ENCODE measurements around the gene COL4A2.
"Not testable (repeated sequence)": the region's sequence is repeated elsewhere in the genome, so short reads cannot be mapped to it uniquely, and the experiment has no call there.

Gene COL4A2

GRCh38 chr13:110438776-110439175 lies 131.7 kb downstream of the COL4A2 start:
- no peak for DNase-seq (ENCODE audit: low spot score)

DNA sequence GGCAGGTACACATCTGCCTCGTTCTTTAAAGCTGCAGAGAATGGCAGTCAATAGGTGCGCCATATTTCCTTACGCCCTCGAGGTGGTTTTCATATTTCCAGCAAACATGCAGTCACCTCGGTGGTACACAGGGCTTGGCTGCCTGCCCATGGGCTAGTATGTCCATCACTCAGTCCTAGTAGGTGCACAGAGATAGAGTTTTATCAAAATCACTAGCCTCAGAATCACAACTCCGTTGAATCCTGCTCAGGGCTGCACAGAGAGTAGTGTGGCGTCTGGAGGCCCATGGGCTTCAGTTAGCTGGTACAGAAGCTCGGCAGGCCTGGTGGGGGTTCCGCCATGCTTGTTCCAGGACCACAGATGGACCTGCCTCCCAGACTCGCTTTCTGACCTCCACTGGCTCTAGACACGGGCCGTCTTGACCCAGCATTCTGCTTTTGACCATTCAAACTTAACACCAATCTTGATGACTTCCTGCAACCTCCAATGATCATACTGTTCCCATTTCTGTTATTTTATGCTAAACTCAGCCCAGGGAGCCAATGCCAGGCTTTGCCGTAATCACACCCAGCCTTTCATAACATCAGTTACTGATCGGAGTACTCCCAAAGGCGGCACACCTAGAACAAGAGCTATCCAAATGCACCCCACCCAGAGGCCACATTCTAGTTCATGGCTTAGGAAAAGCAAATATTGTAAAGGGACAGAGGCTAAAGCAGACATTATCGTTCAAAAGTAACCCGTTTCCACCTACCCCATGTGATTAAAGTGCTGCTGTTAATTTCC lies 134.1 kb downstream of the COL4A2 start:
- DNase-seq (ENCODE audit: low spot score): no peak

GRCh38 chr13:110442930-110443621 lies 136.0 kb downstream of the COL4A2 start:
- no peak for DNase-seq (ENCODE audit: low spot score)

DNA sequence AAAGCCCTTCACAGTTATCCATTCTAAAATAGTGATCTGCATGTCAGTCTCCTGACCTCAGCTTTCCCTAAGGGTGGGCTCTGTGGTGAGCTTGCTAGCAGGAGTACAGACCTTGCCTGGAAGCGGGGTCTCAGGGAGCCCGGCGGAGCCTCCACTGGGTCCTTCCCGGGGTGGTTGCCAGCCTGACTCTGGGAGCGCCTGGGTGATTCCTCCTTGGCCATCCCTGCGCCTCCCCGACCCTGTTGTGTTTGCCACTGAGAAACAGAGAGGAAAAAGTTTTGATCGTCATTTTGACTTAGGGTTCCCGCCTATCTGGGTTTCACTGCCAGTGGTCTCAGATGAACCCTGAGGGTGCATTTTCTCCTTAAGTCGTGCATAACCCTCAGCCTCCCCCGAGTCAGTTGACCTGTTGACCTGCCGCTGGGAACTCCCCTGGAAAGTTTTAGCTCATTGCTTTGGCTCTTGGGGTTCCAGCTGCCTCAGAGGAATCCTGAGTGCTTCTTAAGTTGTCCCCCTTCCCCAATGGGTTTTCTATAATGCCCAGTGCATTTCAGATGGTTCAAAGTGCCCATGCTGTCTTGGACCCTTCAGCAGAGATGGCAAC lies 136.6 kb downstream of the COL4A2 start:
- DNase-seq (ENCODE audit: low spot score): no peak

DNA sequence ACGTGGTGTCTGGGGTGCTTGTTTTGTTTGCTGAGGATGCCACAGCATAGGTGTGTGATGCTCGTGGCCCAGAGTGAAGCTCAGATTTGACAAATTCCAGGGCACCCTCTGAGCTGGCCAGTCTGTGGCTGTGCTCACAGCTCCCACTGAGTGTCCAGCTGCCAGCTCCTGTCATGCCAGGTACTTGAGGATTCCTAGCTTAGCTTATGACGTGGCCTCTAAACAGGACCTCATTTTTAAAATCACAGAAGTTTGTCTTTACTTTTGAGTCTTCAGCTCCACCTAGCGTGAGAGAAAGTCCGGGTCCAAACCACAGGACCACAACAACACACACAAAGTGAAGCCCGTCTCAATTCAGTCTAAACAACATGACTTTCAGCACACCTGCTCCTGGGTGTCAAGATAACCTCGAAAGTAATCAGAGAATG lies 137.2 kb downstream of the COL4A2 start:
- no peak for DNase-seq (ENCODE audit: low spot score)

GRCh38 chr13:110445183-110445582 lies 138.1 kb downstream of the COL4A2 start:
- no peak for DNase-seq (ENCODE audit: low spot score)

DNA sequence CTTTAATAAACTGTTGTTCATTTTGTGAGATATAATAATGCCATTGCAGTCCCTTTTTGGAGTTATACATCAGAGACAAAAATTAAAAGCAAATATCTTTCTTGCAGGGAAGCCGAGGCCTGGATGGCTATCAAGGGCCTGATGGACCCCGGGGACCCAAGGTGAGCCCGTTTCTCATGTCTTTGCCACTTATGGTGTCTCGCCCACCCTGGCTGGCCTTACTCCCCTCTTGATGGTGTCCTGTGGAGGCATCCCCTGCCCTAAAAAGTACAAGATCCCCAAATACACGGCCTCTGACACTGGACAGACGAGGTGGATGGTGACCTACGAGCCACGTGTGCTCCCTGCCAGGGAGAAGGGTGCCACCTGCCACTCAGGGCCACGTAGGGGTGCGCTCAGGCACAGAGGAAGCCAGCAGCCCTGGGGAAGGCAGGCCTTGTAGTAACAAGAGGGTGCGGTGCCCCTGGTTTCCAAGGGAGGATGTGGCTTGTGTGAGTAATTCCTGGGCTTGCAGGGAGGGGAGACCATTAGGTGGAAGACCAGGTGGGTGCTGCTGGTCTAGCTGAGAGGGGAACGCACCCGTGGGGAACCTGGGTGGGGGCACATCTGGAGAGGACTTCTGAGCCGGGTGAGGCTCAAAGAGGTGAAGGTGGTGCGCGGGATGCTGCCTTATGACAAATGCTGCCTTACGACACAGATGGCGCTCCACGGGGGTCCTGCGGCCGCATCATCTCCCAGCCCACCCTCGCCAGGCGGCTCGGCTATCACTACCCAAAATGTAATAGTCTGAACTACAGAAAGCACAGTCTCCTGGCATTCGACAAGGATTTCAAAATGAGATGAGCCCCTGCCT lies 138.9 kb downstream of the COL4A2 start:
- no peak for DNase-seq (ENCODE audit: low spot score)

- no peak for DNase-seq (ENCODE audit: low spot score)
These were observed 139.4 kb downstream of the COL4A2 start for GRCh38 chr13:110446575-110446890.

GRCh38 chr13:110447058-110447511 lies 140.0 kb downstream of the COL4A2 start:
- no peak for DNase-seq (ENCODE audit: low spot score)

DNA sequence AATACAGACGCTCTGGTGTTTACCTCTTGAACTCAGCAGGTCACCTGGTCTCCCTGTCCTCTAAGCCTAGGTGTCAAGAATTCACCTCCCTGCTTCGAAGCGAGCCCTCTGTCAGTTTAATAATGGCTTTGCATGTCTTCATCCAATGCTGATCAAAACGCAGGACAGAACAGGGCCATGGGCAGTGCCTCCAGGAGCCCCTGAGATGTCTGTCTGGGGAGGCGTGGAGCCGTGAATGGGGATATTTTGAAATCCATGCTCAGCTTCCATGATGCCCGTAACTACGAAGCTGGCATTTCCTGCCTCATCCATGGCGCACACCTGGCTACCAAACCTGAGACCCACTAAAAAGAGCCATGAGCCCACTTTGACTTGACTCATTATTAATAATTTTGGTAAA lies 140.7 kb downstream of the COL4A2 start:
- DNase-seq (ENCODE audit: low spot score): no peak

DNA sequence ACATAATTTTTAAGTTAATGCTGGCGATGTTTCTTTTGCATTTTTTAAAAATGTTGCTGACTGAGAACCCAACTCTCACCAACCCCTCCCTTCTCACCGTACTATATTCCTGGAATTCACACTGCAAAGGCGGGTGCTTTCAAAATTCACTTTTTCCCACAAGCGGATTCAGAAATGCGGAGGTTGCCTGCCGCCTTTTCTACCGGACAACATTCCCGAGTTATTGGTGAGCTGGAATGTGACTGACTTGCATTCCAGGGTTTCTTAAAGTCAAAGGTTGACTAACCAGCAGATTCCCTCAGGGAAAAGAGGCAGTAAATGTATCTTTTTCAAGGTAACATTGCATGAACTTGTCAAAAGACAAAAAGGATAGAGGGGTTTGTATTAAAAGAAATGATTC lies 141.1 kb downstream of the COL4A2 start:
- DNase-seq (ENCODE audit: low spot score): no peak

- no peak for DNase-seq (ENCODE audit: low spot score)
These were observed 141.6 kb downstream of the COL4A2 start for GRCh38 chr13:110448677-110449076.

DNA sequence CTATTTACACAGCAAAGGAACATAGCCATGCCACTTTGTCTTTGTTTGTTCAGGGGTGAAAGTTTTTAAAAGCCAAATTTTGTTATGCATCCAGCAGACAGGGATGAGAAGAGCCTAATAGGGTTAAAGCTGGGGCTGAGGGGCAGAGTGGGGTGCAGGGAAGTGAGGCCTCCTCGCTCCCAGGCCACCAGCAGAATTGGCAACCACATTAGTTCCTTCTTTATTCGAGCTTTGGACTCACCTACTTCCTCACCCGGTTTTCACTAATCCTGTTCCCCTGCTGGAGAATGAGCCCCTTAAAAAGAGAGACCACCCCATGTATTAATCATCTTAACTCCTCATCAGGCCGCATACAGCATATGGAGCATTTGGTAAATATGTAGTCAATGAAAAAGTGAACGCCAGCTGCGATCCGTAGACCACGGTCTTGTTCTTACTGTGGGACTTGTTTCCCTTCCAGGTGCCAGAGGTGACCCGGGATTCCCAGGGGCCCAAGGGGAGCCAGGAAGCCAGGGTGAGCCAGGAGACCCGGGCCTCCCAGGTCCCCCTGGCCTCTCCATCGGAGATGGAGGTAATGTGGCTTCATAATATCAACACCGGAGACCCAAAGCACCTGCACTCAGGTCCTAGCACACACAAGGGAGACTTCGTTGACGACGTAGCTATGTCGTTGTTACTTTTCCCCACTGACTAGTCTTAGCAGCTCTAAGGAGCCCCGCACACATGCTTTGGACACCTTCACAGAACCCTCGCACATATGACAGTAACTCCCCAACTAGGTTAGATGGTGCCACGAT lies 142.3 kb downstream of the COL4A2 start:
- DNase-seq (ENCODE audit: low spot score): no peak

DNA sequence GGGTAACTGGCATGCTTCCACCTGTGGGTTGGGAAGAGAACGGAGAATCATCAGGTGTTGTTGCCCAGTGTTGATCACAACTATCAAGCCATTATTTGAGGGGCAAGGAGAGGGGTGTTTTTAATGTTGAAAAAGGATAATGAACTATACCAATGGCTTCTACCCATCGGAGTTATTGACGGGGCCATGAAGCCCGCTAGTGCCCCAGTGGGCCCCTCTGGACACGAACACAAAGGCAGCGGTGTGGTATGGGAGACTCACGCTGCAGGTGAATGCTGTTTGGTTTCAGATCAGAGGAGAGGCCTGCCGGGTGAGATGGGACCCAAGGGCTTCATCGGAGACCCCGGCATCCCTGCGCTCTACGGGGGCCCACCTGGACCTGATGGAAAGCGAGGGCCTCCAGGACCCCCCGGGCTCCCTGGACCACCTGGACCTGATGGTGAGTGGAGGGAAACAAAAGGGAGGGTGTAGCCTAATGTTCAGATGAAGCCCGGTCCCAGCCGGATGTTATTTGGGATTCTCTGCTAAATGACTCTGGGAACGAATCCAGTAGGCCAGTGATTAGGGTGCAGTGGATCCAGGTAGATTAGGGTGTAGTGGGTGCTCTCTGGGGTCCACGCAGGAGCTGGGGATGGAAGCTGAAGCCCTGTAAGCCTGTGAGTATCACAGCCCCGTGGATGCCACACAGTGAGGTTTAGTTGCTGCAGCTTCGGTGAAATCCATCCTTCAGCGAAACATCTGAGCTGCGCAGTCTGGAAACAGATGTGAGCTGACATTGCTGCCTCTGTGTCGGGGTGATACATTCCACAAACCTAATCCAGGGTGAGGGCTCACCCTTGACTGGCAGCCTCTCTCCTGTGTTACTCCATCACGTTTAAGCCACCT lies 143.2 kb downstream of the COL4A2 start:
- DNase-seq (ENCODE audit: low spot score): no peak

- DNase-seq (ENCODE audit: low spot score): no peak
These were observed 144.1 kb downstream of the COL4A2 start for GRCh38 chr13:110450941-110451730.

DNA sequence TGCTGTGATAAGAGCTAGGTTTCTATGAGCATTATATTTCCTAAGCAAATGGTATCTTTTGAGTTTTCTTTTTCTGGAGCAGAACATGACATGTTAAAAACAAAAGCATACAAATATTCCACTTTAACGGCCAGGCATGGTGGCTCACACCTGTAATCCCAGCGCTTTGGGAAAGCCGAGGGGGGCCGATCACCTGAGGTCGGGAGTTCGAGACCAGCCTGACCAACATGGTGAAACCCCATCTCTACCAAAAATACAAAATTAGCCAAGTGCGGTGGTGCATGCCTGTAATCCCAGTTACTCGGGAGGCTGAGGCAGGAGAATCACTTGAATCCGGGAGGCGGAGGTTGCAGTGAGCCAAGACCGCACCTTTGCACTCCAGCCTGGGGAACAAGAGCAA lies 146.0 kb downstream of the COL4A2 start:
- DNase-seq (ENCODE audit: low spot score): not testable (repeated sequence)

- no peak for DNase-seq (ENCODE audit: low spot score)
These were observed 146.7 kb downstream of the COL4A2 start for GRCh38 chr13:110453797-110454196.

DNA sequence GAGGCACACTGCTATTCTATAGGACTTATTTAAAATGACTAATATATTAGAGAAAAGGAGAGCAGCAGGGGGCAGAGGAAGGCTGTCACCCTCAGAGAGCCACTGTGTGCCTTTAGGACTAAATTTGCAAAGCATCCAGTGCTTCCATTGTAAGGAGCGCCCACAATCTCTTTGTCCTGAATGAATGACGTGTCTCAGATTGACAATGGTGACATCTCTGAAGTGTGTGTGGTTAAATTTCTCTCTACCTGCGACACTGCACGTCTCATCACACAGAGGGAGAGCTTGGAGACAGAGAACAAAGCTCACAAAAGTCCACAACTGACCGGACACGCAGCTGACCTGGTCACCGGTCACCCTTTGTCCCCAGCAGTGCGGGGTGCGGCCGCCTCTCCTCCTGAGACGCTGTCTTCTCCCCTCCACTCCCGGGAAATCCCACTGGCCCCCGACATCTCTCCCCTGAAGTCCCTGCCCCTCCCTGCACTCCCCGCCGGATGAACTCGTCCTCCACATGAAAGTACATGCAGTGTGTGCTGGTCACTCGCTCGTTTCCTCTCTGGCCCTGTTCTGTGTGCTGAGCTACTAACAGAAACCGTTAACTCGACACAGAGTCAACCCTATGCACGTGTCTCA lies 147.3 kb downstream of the COL4A2 start:
- DNase-seq (ENCODE audit: low spot score): no peak

DNA sequence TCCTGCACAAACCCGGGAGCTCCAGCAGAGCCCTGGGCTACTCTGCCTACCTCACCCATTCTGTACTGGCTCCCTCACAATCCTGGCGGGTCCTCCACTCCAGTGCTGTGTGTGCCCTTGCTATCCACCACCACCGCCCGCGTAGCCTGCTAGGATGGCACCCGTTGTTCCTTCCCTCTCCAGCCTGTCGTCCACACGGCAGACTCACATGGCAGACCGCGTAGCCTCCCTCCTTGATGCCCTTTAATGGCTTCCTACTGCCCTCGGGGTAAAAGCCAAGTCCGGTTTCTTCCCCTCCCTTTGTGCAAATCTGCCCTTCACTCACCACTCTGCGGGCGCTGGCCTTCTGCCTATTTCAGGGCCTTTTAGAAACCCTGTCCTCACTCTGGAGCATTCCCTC lies 147.9 kb downstream of the COL4A2 start:
- DNase-seq (ENCODE audit: low spot score): no peak
